GM19043 (cell line): ENCODE results near the gene LRRTM4.

Experiments used
- ATAC-seq: cut with Tn5 transposase; IDR thresholded peaks from one replicate; pipeline ENCODE4 v1.9.1; 2021; ENCODE audit warnings: low read depth; ENCODE audit not compliant: unreplicated experiment

Gene LRRTM4

DNA sequence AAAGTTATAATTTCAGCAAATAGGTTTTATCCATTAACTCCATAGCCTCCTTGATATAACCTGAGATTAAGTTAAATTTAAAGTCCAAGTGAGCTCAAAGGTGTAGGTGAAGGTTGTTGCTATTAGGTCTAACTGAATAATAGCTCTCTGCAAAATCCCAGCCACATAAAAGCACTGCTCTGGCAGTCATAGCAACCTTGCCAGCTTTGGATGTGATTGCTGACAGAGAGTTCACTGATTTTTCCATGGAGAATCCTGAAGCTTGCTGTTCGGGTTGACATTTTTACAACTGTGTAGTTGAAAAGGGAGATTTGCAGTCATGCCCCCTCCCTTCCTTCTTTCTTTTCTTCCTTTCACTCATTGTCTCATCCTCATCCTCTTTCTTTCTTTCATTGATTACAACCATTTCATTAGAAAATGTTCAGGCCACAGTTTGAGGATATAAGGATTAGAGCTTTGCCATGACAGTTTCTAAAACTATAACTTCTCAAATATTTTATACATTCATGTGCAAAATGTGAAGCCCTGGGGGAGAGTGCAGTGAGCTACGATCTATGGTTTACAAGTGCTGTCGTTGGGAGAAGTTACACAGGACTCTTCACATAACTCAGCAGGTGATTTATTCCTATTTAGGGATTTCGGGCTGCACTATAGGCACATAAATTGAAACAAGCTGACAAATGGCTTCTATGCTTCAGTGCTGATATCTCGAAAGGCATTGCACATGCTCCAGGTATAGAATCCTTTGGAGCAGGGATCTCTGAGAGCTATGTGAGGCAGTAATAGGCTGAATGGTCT, 193.8 kb downstream of the LRRTM4 start:
- no peak for ATAC-seq

DNA sequence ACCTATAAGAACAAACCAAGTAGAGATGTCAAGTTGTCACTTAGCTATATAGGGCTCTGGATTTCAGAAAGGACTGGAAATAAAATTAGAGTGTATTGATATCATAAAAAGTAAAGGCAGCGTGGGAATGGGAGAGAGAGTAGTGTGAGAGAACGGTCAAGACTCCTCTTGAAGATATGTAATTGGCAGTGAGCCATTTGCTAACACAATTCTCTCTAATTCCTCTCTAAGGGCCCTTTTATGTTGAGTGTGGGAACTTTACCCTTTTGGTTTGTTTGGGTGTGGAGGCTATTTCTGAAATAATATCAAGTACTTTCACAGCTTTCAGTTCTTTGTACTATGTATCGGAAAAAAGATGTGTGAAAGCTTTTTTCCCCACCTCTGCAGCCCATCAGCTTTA, 196.8 kb downstream of the LRRTM4 start:
- no peak for ATAC-seq

GRCh38 chr2:77322431-77322830, 199.7 kb downstream of the LRRTM4 start:
- ATAC-seq, result no peak

- ATAC-seq, result no peak
Observed at GRCh38 chr2:77314721-77315120, 207.5 kb downstream of the LRRTM4 start.

DNA sequence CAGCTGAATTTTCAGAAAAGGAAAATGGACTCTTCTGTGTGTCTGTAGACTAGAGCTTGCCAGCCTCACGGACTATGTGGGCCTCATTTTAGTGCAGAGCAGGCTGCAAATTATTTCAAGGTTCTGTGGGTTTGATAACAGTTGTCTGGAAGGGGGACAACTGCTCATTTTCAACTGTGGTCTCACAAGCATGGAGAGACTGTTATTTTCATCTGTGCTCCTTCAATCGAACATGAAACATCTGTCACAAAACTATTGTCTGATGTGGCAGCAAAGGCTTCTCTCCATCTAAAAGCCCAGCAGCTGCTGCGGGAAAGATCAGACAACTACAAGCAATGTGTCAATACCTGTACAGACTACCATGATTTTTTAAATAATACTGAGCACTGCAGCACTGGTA, 211.8 kb downstream of the LRRTM4 start:
- no peak for ATAC-seq

DNA sequence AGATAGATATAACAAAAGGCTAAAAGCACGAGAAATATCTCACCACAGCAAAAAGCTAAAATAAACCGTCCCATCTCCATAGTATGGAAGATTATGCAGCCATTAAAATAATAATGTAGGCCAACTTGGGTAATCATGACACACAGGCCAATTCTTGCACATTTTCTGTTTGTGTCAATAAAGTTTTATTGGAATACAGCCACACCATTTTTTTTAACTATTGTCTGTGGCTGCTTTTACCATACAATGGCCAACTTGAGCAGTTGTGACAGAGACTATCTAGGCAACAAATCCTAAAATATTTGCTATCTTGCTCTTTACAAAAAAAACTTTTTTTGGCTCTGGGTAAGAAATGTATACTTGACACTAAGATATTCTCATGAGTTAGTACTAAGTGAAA, 212.5 kb downstream of the LRRTM4 start:
- ATAC-seq, result no peak

DNA sequence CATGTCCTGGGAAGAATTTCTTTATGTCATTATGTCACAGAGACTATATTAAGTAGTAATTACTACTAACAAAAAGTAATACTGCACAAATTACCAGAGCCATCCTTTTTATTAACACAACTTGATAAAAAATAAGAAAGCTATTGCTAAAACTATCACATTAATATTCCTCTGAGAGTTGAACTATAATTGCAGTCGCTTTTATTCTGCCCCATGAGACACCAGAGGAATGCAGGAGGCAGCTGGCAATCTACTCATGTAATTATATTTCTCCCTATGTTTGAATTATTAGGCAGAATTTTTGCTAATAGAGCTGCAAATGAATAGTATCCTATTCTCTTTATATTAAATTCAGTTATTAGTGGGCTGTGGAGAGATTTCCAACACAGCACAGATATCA, 220.7 kb downstream of the LRRTM4 start:
- no peak for ATAC-seq

GRCh38 chr2:77296791-77297190, 225.4 kb downstream of the LRRTM4 start:
- no peak for ATAC-seq

- ATAC-seq, result no peak
Observed at GRCh38 chr2:77294474-77294873, 227.7 kb downstream of the LRRTM4 start.

GRCh38 chr2:77284353-77284752, 237.8 kb downstream of the LRRTM4 start:
- ATAC-seq, result no peak

DNA sequence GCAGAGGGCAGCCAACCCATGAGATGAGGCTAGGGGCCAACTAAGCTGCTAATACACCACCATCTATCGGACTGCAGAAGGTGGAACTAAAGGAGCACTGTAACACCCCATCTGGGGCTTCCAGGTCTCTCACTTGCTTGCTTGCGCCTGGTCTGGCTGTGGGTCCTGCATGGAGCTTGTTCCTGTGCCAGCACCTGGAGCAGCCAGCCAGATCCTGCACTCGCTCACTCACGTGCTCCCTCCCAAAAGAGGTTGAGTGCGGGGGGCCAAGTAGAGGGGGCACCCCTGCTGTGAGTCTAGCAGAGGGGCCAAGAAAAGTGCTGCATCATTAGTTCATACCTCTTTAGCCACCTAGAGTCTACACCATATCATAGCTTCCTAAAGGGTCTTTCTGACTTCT, 250.9 kb downstream of the LRRTM4 start:
- no peak for ATAC-seq

- no peak for ATAC-seq
Observed at GRCh38 chr2:77270433-77270832, 251.7 kb downstream of the LRRTM4 start.

GRCh38 chr2:77268626-77269025, 253.6 kb downstream of the LRRTM4 start:
- no peak for ATAC-seq

GRCh38 chr2:77232909-77233425, 289.2 kb downstream of the LRRTM4 start:
- ATAC-seq, result no peak

GRCh38 chr2:77228391-77228790, 293.8 kb downstream of the LRRTM4 start:
- no peak for ATAC-seq

DNA sequence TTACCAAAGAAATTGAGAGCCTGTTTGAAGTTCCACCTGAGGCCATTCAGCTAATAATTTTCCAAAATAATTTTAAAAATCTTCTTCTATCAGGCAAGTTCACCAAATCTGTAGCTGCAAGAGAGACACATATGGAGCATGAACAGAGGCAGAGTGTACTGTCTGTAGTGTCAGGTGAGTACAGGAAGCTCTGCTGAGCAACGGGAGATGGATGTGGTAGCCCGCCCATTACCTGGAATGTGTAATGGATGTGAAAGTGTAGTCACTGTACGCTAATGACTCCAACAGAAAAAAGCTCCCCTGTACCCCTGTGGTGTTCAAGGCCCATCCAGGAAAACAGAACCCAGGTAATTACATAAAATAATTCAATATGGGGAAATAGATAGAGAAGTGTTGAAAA, 311.5 kb downstream of the LRRTM4 start:
- no peak for ATAC-seq

DNA sequence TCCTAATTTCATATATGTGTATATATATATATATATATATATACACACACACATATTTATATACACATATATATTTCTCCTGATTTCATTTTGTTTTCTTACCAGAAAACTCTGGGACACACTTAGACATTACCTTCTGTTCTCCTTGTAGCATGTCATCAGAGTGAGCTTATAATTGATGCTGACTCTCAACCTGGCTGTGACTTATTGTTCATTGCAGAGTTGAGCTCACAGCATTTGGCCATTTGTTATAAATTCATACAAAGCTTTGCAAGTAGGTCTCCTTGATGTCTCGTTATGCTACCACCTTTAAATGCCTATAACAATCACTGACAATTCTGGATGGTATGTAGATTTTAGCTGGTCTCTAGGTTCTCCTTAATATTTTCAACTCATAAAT, 314.8 kb downstream of the LRRTM4 start:
- no peak for ATAC-seq

- no peak for ATAC-seq
Observed at GRCh38 chr2:77201755-77202154, 320.4 kb downstream of the LRRTM4 start.

GRCh38 chr2:77199411-77199810, 322.8 kb downstream of the LRRTM4 start:
- no peak for ATAC-seq

DNA sequence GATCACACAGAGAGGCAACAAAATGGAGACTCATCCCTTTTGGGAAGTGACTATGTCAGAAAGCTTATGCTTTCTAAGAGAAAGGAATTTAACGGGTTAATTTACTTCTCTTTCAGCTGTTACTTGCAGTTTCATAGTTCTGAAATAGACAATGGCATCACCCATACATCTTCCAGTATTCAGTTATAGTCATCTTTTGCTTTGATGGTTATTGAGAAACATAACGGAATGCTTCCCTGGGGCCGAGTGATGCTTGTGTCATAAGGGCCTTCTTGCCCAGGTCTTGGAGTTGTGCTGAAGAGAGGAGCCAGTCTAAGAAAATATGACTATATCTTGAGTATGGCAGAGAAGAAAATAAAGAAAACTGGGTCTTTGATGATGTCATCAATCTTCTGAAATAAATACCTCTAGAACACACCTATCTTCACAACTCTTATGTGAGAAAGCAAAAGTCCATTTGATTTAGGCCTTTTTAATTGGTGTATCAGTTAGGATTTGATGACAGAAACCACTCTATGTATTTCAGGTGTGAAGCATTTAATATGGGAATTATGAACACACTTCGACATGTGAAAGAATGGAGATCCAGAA, 328.2 kb downstream of the LRRTM4 start:
- no peak for ATAC-seq

GRCh38 chr2:77192811-77193289, 329.3 kb downstream of the LRRTM4 start:
- no peak for ATAC-seq

DNA sequence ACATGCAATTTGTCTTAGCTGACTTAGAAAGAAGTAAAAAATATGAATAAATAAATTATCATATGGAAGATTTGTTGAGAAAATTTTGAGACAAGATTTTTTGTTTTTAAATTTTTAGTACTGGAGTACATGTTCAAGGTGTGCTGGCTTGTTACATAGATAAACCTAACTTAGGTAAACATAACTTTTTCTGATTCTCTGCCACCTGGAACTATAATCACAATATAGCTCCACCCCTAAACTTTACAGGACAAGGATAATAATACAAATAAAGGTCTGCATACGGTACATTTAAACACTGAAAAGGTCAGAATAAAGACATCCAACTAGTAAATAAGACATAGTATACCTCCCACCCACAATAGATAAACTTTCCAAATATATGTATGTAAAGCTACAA, 330.5 kb downstream of the LRRTM4 start:
- ATAC-seq, result no peak
